ENCODE measurements around the gene MGME1. TPM values are rescaled to one million over a fixed set of nuclear protein-coding genes. Genes with fewer than 3 reads are reported as not detected.

Gene MGME1
- total RNA-seq, 1 experiment from 2014 or later: 10.5 TPM

- Mint-ChIP-seq H3K27me3 (ENCODE audit: unreplicated experiment) (no peaks in the 10 kb centered on the region), H3K4me3 (ENCODE audit: low read depth, unreplicated experiment) (no peak overlapping the region), H3K4me1 (ENCODE audit: low read depth, unreplicated experiment) (no peaks in the 10 kb centered on the region), H3K9me3 (ENCODE audit: low read depth, unreplicated experiment) (no peaks in the 10 kb centered on the region), H3K36me3 (ENCODE audit: insufficient read depth, unreplicated experiment) (peaks cover 4% of the 10 kb centered on the region), H3K27ac (ENCODE audit: unreplicated experiment) (no peak overlapping the region)
- no TSS peak for BruUV-seq (replicated peaks)
- DNase-seq: no peak
- TF ChIP-seq, protein P1, sequence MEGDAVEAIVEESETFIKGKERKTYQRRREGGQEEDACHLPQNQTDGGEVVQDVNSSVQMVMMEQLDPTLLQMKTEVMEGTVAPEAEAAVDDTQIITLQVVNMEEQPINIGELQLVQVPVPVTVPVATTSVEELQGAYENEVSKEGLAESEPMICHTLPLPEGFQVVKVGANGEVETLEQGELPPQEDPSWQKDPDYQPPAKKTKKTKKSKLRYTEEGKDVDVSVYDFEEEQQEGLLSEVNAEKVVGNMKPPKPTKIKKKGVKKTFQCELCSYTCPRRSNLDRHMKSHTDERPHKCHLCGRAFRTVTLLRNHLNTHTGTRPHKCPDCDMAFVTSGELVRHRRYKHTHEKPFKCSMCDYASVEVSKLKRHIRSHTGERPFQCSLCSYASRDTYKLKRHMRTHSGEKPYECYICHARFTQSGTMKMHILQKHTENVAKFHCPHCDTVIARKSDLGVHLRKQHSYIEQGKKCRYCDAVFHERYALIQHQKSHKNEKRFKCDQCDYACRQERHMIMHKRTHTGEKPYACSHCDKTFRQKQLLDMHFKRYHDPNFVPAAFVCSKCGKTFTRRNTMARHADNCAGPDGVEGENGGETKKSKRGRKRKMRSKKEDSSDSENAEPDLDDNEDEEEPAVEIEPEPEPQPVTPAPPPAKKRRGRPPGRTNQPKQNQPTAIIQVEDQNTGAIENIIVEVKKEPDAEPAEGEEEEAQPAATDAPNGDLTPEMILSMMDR (IDR thresholded peaks at IDR 0.05; ENCODE audit: unreplicated experiment): no peak
- intact Hi-C loops (cut with micrococcal nuclease; ENCODE audit: unreplicated experiment): no loop called here
- CTCF ChIA-PET: no interaction called here
Measured at GRCh38 chr20:18014411-18014810, 45.6 kb downstream of the MGME1 start.

DNA sequence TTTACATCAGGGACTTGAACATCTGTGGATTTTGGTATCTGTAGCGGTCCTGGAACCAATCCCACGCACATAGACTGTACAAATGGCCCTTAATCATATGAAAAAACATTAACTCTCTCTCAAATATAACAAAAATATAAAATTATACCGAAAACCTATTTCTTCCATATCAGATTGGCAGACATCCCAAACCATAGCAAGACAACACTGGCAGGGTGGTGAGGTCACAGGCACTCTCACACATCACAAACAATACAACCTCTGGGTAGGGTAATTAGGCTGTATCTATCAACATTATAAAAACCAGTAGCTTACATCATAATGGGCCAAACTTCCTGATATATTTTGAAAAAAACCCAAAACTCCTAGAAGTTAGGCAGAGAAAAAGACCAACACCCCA lies 48.0 kb downstream of the MGME1 start:
- no TSS peak for BruUV-seq (replicated peaks)
- CTCF ChIA-PET: no interaction called here

DNA sequence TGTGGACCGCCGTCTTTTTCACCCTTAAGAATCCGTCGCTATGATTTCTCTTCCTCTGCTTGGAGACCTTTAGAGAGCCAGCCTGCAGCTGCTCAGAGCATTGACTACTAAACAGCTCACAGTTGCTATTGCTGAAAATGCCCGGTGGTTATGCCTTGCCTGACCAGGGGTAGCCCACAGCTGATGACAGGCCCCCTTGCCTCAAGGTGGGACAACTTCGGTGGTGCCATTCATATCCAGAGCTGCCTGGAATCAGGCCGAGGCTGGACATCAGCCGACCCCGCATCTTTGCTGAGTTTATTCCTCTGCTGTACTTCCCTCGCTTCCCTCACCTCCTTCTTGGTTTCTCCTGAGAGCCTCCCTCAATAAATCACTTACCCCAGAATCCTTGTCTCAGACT lies 49.3 kb downstream of the MGME1 start:
- BruUV-seq (replicated peaks): no TSS peak
- Mint-ChIP-seq H3K9me3 (ENCODE audit: low read depth, unreplicated experiment) (no peaks in the 10 kb centered on the region), H3K4me1 (ENCODE audit: low read depth, unreplicated experiment) (no peaks in the 10 kb centered on the region), H3K4me3 (ENCODE audit: low read depth, unreplicated experiment) (no peak overlapping the region), H3K36me3 (ENCODE audit: insufficient read depth, unreplicated experiment) (peaks cover 4% of the 10 kb centered on the region), H3K27me3 (ENCODE audit: unreplicated experiment) (no peaks in the 10 kb centered on the region), H3K27ac (ENCODE audit: unreplicated experiment) (no peak overlapping the region)
- intact Hi-C loops (cut with micrococcal nuclease; ENCODE audit: unreplicated experiment): no loop called here
- CTCF ChIA-PET: no interaction called here
- DNase-seq: no peak
- TF ChIP-seq, protein P1 (IDR thresholded peaks at IDR 0.05; ENCODE audit: unreplicated experiment): no peak

More for the DNA sequence above, 48.0 kb downstream of the MGME1 start:
- H3K9me3 Mint-ChIP-seq (ENCODE audit: low read depth, unreplicated experiment): no peaks in the 10 kb centered on the region
- H3K4me1 Mint-ChIP-seq (ENCODE audit: low read depth, unreplicated experiment): no peaks in the 10 kb centered on the region
- intact Hi-C loops (cut with micrococcal nuclease; ENCODE audit: unreplicated experiment): no loop called here
- DNase-seq: no peak
- no peaks in the 10 kb centered on the region for H3K27me3 Mint-ChIP-seq (ENCODE audit: unreplicated experiment)
- TF ChIP-seq, protein P1 (IDR thresholded peaks at IDR 0.05; ENCODE audit: unreplicated experiment): no peak
- H3K4me3 Mint-ChIP-seq (ENCODE audit: low read depth, unreplicated experiment): no peak overlapping the region
- no peak overlapping the region for H3K27ac Mint-ChIP-seq (ENCODE audit: unreplicated experiment)
- peaks cover 4% of the 10 kb centered on the region for H3K36me3 Mint-ChIP-seq (ENCODE audit: insufficient read depth, unreplicated experiment)

GRCh38 chr20:18019068-18019467 lies 50.2 kb downstream of the MGME1 start:
- CTCF ChIA-PET: no interaction called here
- Mint-ChIP-seq H3K27ac (ENCODE audit: unreplicated experiment) (no peak overlapping the region), H3K9me3 (ENCODE audit: low read depth, unreplicated experiment) (no peaks in the 10 kb centered on the region), H3K36me3 (ENCODE audit: insufficient read depth, unreplicated experiment) (peaks cover 4% of the 10 kb centered on the region), H3K27me3 (ENCODE audit: unreplicated experiment) (no peaks in the 10 kb centered on the region), H3K4me1 (ENCODE audit: low read depth, unreplicated experiment) (no peaks in the 10 kb centered on the region), H3K4me3 (ENCODE audit: low read depth, unreplicated experiment) (no peak overlapping the region)
- TF ChIP-seq, protein P1 (IDR thresholded peaks at IDR 0.05; ENCODE audit: unreplicated experiment): no peak
- BruUV-seq (replicated peaks): no TSS peak
- DNase-seq: no peak
- intact Hi-C loops (cut with micrococcal nuclease; ENCODE audit: unreplicated experiment): no loop called here
